Mucosa of gallbladder (tissue), 1 donor: ENCODE results near the gene RPS19BP1. TPM values are rescaled to one million over a fixed set of nuclear protein-coding genes. Genes with fewer than 3 reads are reported as not detected.
"Not testable (repeated sequence)": the region's sequence is repeated elsewhere in the genome, so short reads cannot be mapped to it uniquely, and the experiment has no call there.

ENCODE experiments used
- DNase-seq: peaks from one replicate; pipeline ENCODE4 v3.0.0-alpha.2; 2020; ENCODE audit warnings: low spot score
- total RNA-seq: library from RNA; stranded (reverse); gene quantifications from one replicate; pipeline ENCODE4 v1.2.1, GENCODE V29; 2021
- donor health status: DM: no; HTN: no; CAD: no.

RPS19BP1 gene
- total RNA-seq, 1 donor from 2014 or later: 76.9 TPM

GRCh38 chr22:39528681-39529486 lies 3.7 kb downstream of the RPS19BP1 start:
- peak; percentile 91 for DNase-seq

- no peak for DNase-seq
Measured at GRCh38 chr22:39528080-39528661, 4.4 kb downstream of the RPS19BP1 start.

- DNase-seq: peak; percentile 56
Measured at GRCh38 chr22:39527481-39527961, 5.0 kb downstream of the RPS19BP1 start.

GRCh38 chr22:39526736-39527171 lies 5.8 kb downstream of the RPS19BP1 start:
- DNase-seq: no peak

- no peak for DNase-seq
Measured at GRCh38 chr22:39525658-39525975, 6.9 kb downstream of the RPS19BP1 start.

- no peak for DNase-seq
Measured at GRCh38 chr22:39524753-39525657, 7.5 kb downstream of the RPS19BP1 start.

GRCh38 chr22:39524089-39524752 lies 8.3 kb downstream of the RPS19BP1 start:
- DNase-seq: no peak

- no peak for DNase-seq
Measured at GRCh38 chr22:39522567-39523300, 9.8 kb downstream of the RPS19BP1 start.

- not testable (repeated sequence) for DNase-seq
Measured at GRCh38 chr22:39522091-39522490, 10.5 kb downstream of the RPS19BP1 start.

GRCh38 chr22:39521106-39521885 lies 11.3 kb downstream of the RPS19BP1 start:
- DNase-seq: not testable (repeated sequence)

GRCh38 chr22:39520226-39521105 lies 12.1 kb downstream of the RPS19BP1 start, which contains the start of gene ATF4:
Gene ATF4 (plus strand): TSS chr22:39520562. CDS start chr22:39521446, 884 bp downstream.
- peak; percentile 93 for DNase-seq

- DNase-seq: peak; percentile 98
Measured at GRCh38 chr22:39519681-39520225, 12.8 kb downstream of the RPS19BP1 start.

- no peak for DNase-seq
Measured at GRCh38 chr22:39518996-39519680, 13.4 kb downstream of the RPS19BP1 start.

GRCh38 chr22:39518144-39518786 lies 14.3 kb downstream of the RPS19BP1 start:
- no peak for DNase-seq

- no peak for DNase-seq
Measured at GRCh38 chr22:39517470-39517869, 15.1 kb downstream of the RPS19BP1 start.

- no peak for DNase-seq
Measured at GRCh38 chr22:39515266-39516050, 17.1 kb downstream of the RPS19BP1 start.
